CMK (cell line): ENCODE data around the gene TMEM43.
"Not testable (repeated sequence)": the region's sequence is repeated elsewhere in the genome, so short reads cannot be mapped to it uniquely, and the experiment has no call there.

Source experiments
- DNase-seq: peaks from one replicate; pipeline ENCODE4 v3.0.0-alpha.2; 2010; ENCODE audit warnings: low read depth

Gene TMEM43, protein sequence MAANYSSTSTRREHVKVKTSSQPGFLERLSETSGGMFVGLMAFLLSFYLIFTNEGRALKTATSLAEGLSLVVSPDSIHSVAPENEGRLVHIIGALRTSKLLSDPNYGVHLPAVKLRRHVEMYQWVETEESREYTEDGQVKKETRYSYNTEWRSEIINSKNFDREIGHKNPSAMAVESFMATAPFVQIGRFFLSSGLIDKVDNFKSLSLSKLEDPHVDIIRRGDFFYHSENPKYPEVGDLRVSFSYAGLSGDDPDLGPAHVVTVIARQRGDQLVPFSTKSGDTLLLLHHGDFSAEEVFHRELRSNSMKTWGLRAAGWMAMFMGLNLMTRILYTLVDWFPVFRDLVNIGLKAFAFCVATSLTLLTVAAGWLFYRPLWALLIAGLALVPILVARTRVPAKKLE

DNA sequence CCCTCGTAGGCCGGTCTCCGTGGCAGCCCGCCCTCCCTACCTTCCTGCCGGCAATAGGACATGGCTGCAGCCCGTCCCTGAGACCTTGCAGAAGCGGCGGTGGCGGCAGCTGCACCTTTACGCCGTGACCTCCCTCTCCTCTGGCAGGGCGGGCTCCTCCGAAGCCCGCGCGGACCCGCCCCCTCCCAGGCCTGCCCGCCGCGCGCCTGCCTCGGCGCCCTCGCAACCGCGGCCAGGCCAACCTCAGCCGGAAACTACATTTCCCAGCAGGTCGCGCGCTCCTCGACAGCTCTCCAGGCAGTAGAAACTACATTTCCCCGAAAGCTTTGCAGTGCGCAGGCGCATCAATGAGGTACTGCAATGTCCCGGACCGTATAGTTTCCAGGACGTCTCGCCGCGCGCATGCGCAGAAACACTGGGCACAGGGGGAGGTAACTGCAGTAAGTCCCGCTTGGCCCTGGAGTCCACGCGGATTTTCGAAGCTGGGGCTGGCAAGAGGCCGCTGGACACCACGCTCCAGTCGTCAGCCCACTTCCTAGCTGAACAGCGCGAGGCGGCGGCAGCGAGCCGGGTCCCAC, at the start of gene TMEM43, which contains the start of gene CHCHD4:
Gene TMEM43 (plus strand): TSS at position 438 of the 578 bp plus-strand sequence. CDS start 142 bp downstream, outside the sequence.
Gene CHCHD4 (minus strand): TSS at position 256 of the 578 bp plus-strand sequence. CDS start 194 bp downstream, at position 62.
- DNase-seq = peak; percentile 96

DNA sequence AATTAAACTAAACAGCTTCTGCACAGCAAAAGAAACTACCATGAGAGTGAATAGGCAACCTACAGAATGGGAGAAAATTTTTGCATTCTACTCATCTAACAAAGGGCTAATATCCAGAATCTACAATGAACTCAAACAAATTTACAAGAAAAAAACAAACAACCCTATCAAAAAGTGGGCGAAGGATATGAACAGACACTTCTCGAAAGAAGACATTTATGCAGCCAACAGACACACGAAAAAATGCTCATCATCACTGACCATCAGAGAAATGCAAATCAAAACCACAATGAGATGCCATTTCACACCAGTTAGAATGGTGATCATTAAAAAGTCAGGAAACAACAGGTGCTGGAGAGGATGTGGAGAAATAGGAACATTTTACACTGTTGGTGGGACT, 49.6 kb upstream of the TMEM43 start:
- not testable (repeated sequence) for DNase-seq

- DNase-seq = no peak
Observed at GRCh38 chr3:14077310-14077709, 47.5 kb upstream of the TMEM43 start.

DNA sequence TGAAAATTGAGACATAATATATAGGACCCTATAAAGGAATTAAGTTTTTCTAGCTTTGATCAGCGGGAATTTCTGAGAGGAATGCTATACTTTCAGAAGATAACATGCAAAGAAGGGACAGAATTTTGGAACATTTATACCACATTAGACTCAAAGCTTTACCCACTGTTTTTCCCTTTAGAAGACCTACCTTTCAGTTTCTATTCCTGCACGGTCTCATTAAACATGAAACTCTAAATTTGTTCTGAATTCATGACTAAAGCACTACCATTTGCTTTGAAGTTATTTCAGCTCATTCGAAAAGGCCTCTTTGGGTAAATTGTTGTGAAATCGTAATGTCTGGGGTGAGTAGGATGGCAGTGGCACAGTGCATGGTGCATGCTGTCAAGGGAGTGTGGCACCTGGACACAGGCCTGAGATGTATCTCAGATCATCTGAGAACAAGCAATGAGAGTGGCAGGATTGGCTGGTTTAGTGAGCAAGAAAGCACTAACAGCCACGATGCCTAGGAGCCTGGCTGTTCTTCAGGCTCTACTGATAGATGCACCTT, 42.7 kb upstream of the TMEM43 start:
- DNase-seq = no peak

DNA sequence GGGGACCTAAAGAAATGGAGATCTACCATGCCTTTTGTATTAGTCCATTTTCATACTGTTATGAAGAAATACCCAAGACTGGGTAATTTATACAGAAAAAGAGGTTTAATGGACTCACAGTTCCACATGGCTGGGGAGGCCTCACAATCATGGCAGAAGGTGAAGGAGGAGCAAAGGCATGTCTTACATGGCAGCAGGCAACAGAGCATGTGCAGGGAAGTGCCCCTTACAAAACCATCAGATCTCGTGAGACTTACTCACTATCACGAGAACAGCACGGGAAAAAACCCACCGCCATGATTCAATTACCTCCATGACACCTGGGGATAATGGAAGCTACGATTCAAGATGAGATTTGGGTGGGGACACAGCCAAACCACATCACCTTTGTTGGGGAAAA, 37.4 kb upstream of the TMEM43 start:
- not testable (repeated sequence) for DNase-seq

GRCh38 chr3:14091959-14092358, 32.9 kb upstream of the TMEM43 start:
- DNase-seq = not testable (repeated sequence)

GRCh38 chr3:14092464-14092863, 32.4 kb upstream of the TMEM43 start:
- DNase-seq = no peak

GRCh38 chr3:14093831-14094230, 31.0 kb upstream of the TMEM43 start:
- no peak for DNase-seq

GRCh38 chr3:14096742-14097141, 28.1 kb upstream of the TMEM43 start:
- DNase-seq = no peak

GRCh38 chr3:14097616-14098391, 27.0 kb upstream of the TMEM43 start:
- DNase-seq = no peak

DNA sequence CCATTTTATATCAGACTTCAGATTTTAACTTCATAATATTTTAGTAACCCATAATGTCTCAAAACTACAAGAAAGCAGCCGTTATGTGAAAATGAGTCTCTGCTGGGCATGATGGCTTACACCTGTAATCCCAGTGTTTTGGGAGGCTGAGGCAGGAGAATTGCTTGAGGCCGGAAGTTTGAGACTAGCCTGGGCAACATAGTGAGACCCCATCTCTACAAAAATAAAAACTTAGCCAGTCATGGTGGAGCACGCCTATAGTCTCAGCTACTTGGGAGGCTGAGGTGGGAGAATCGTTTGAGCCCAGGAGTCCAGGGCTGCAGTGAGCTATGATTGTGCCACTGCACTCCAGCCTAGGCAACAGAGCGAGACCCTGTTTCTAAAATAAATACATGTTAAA, 15.0 kb upstream of the TMEM43 start:
- not testable (repeated sequence) for DNase-seq

- no peak for DNase-seq
Observed at GRCh38 chr3:14110699-14111098, 14.2 kb upstream of the TMEM43 start.

DNA sequence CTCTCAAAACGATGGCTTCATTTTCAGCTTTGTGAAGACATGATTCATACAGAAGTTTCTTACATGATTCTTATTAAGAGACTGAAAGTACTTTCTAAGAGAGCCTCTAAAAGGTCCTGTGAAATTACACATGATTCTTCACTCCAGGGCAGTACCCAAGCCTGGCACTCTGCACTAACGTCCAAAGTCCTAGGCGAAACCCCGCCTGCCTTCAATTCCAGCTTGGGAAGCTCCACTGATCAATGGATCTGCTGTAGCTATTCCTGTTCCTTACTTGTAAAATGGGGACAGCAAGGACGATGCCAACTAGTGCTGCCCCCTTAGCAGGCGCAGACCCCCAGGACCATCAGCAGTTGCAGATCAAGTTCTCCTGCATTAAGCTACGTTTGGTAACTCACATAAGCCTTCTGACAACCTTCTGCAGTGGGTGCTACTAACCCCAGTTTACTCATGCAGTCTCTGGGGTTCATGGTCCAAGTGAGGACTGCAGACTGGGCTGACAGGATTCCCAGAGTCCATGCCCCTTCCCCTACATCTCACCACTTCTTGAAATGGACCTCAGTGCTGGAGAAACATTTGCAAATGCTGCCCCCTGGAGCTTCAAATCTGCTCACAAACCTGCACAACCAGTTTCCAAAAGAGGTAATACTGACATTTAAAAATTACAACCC, 10.8 kb upstream of the TMEM43 start:
- no peak for DNase-seq

GRCh38 chr3:14117468-14118399, 7.1 kb upstream of the TMEM43 start:
- no peak for DNase-seq

- DNase-seq = peak; percentile 83
Observed at GRCh38 chr3:14118400-14119381, 6.2 kb upstream of the TMEM43 start.

DNA sequence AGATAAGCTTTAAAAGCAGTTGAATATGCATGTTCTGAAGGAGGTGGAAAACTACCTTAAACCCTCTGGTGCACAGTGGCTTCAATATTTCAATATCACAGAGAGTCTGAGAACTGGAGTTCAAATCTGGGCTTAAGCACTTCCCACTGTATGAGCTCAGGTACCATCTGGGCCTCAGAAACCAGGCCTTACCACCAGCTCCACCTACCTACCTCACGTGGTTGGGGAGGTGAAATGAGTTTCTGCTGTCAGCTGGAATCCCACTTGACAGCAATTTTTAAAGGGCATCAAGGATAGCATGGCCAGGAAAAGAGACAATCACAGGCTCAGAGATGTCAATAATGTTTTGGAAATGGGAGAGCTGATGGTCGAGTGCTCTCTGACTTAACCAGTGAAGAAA, 5.2 kb upstream of the TMEM43 start:
- DNase-seq = no peak

DNA sequence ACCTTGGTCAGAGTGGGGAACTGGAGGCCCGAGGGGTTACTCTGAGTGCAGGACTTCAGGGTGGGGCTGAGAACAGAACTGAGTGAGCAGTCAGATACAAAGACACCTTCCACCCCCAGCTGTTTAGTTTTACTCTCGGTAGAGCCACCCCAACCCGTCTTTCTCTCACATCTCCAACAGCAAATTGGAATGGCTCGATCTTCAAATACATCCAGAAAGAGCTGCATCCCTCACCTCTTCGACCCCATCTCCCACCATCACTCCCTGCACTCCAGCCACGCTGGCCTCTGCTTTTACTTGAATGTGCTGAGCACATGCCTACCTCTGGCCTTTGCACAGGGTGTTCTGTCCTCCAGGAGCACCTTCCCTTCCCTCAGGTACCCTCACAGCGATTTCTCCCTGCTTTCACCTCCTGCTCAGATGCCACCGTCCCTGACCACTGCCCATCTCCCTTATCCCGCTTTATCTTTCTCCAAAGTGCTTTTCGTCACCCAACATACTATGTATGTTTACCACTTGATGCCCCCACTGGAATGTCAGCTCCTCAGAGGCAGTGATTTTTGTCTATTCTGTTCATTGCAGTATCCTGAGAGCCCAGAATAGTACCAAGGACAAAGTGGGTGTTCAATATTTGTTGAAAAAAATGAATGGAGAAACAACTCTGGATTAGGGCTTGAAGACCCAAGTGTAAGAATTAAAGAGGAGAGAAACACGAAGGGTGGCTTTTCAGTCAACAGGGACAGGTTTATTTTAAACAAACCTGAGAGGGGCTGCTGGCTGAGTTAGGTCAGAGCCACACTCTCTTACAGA, 4.5 kb upstream of the TMEM43 start:
- no peak for DNase-seq

DNA sequence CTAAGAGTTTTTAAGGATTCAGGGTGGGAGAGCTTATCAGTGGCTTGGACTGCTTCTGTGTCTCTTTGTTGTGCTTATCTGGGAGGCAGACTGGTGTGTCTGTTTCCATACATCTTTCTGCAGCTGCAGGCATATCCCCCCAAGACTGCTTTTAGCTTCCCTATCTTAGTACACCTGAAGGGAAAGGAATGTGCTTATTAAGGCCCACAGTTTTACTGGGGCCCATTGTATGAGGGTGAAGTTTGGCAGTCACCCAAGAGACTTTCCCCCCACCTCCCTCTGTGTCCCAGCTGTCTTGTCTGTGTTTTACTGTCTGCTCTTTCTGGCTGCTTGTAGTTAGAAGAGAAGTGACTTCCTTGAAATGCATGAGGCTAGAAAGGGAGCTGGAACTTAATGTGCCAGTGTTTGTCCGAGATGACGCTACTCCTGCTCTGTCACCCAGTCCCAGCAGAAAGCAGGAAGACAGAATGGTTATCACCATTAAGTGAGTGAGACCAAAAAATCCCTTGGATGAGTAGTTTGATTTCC, 3.9 kb upstream of the TMEM43 start:
- peak; percentile 72 for DNase-seq
